Measurements from ENCODE around the gene STIM2. TPM values are rescaled to one million over a fixed set of nuclear protein-coding genes. Genes with fewer than 3 reads are reported as not detected.
A peak's percentile ranks its signal among the peaks of the same experiment; 100 is the strongest.

STIM2 gene
- total RNA-seq, 2 donors from 2014 or later, result 23.2 to 24.5 TPM

GRCh38 chr4:27062256-27062655, 201.6 kb downstream of the STIM2 start:
- H3K9me3 Mint-ChIP-seq, result no peaks in the 10 kb centered on the region
- H3K4me1 ChIP-seq (ENCODE audit: control insufficient read depth, insufficient read depth, low read length), result no peaks in the 10 kb centered on the region
- no peaks in the 10 kb centered on the region for H3K27me3 Mint-ChIP-seq (ENCODE audit: insufficient read depth)
- no peaks in the 10 kb centered on the region for H3K9me3 ChIP-seq (ENCODE audit: control insufficient read depth, low read length)
- no peaks in the 10 kb centered on the region for H3K36me3 Mint-ChIP-seq (ENCODE audit: low read depth)
- no peak for DNase-seq
- H3K9ac ChIP-seq (ENCODE audit: extremely low read depth, low read length, poor library complexity, severe bottlenecking), result no peak overlapping the region
- TF ChIP-seq CTCF (conservative IDR thresholded peaks at IDR 0.05), result no peak
- H3K4me1 Mint-ChIP-seq, result no peaks in the 10 kb centered on the region
- WGBS, 2 experiments (ENCODE audit: insufficient coverage in 1 of 2, insufficient read length in 1 of 2), result 94 to 95% methylated on average over 5 to 7 of the region's 7 CpGs
- H3K4me3 ChIP-seq (ENCODE audit: low read length), result no peak overlapping the region
- no peaks in the 10 kb centered on the region for H3K36me3 ChIP-seq (ENCODE audit: control insufficient read depth, insufficient read depth, low read length)
- no peaks in the 10 kb centered on the region for H3K27me3 ChIP-seq (ENCODE audit: control insufficient read depth, insufficient read depth, low read length, poor library complexity, severe bottlenecking)
- no peak overlapping the region for H3K27ac ChIP-seq (ENCODE audit: low read depth, low read length)
- no peak overlapping the region for H3K27ac Mint-ChIP-seq
- H3K4me3 Mint-ChIP-seq, result no peak overlapping the region

DNA sequence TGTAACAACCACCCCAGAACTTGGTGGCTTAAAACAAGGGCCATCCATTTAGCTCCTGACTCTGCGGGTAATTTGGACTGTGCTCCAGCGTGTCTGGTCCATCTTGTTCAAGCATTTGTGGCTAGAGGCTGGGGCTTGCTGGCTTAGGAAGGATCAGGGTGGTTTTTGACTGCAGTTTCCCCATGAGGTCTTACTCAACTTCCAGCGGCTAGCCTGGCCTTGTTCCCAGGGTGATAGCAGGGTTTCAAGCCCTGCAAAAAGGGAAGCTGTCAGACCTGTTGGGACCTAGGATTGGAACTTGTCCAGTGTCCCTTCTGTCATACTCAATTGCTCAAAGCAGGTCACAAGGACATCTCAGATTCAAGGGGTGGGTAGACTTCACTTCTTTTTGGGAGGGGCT, 205.9 kb downstream of the STIM2 start:
- no peak overlapping the region for H3K9ac ChIP-seq (ENCODE audit: extremely low read depth, low read length, poor library complexity, severe bottlenecking)
- Mint-ChIP-seq H3K27ac (no peak overlapping the region), H3K9me3 (no peaks in the 10 kb centered on the region), H3K27me3 (ENCODE audit: insufficient read depth) (no peaks in the 10 kb centered on the region), H3K36me3 (ENCODE audit: low read depth) (no peaks in the 10 kb centered on the region), H3K4me3 (no peak overlapping the region), H3K4me1 (no peaks in the 10 kb centered on the region)
- DNase-seq, result peak; percentile 32
- no peak overlapping the region for H3K27ac ChIP-seq (ENCODE audit: low read depth, low read length)
- H3K4me1 ChIP-seq (ENCODE audit: control insufficient read depth, insufficient read depth, low read length), result no peaks in the 10 kb centered on the region
- H3K27me3 ChIP-seq (ENCODE audit: control insufficient read depth, insufficient read depth, low read length, poor library complexity, severe bottlenecking), result no peaks in the 10 kb centered on the region
- WGBS, 2 experiments (ENCODE audit: insufficient coverage in 1 of 2, insufficient read length in 1 of 2), result 94 to 96% methylated on average over 3 of the region's 3 CpGs
- no peaks in the 10 kb centered on the region for H3K36me3 ChIP-seq (ENCODE audit: control insufficient read depth, insufficient read depth, low read length)
- no peak overlapping the region for H3K4me3 ChIP-seq (ENCODE audit: low read length)
- no peaks in the 10 kb centered on the region for H3K9me3 ChIP-seq (ENCODE audit: control insufficient read depth, low read length)
- no peak for TF ChIP-seq CTCF (conservative IDR thresholded peaks at IDR 0.05)

- Histone ChIP-seq H3K4me3 (ENCODE audit: low read length) (no peak overlapping the region), H3K36me3 (ENCODE audit: control insufficient read depth, insufficient read depth, low read length) (no peaks in the 10 kb centered on the region), H3K9me3 (ENCODE audit: control insufficient read depth, low read length) (no peaks in the 10 kb centered on the region), H3K27ac (ENCODE audit: low read depth, low read length) (no peak overlapping the region), H3K4me1 (ENCODE audit: control insufficient read depth, insufficient read depth, low read length) (no peaks in the 10 kb centered on the region), H3K27me3 (ENCODE audit: control insufficient read depth, insufficient read depth, low read length, poor library complexity, severe bottlenecking) (no peaks in the 10 kb centered on the region), H3K9ac (ENCODE audit: extremely low read depth, low read length, poor library complexity, severe bottlenecking) (no peak overlapping the region)
- Mint-ChIP-seq H3K4me3 (no peak overlapping the region), H3K36me3 (ENCODE audit: low read depth) (no peaks in the 10 kb centered on the region), H3K27ac (no peak overlapping the region), H3K4me1 (no peaks in the 10 kb centered on the region), H3K27me3 (ENCODE audit: insufficient read depth) (no peaks in the 10 kb centered on the region), H3K9me3 (no peaks in the 10 kb centered on the region)
- 90 to 99% methylated on average over 10 to 14 of the region's 14 CpGs for WGBS, 2 experiments (ENCODE audit: insufficient coverage in 1 of 2, insufficient read length in 1 of 2)
- no peak for TF ChIP-seq CTCF (conservative IDR thresholded peaks at IDR 0.05)
- DNase-seq, result peak; percentile 32
Observed at GRCh38 chr4:27068151-27068867, 207.7 kb downstream of the STIM2 start.
